A673 (cell line): ENCODE data around the gene THEM5. TPM values are rescaled to one million over a fixed set of nuclear protein-coding genes. Genes with fewer than 3 reads are reported as not detected.
"Not testable (repeated sequence)": the region's sequence is repeated elsewhere in the genome, so short reads cannot be mapped to it uniquely, and the experiment has no call there.

Experiments
- BruUV-seq: library from RNA; stranded (reverse); fragments of 400-500 nt; replicated peaks from 2 replicates; lab custom pipeline; 2021; lab: Mats Ljungman, UMichigan
- CTCF ChIA-PET: fragments of 300-600 bp; sonication (Branson Sonifier 250); formaldehyde crosslinking; loops from one replicate; lab custom pipeline; 2022; ENCODE audit warnings: antibody characterized with exemption; lab: Charles Lee
- POLR2A ChIA-PET: fragments of 300-600 bp; sonication (Branson Sonifier 250); formaldehyde crosslinking; loops from one replicate; lab custom pipeline; 2022; ENCODE audit warnings: antibody characterized with exemption; ENCODE audit not compliant: low non-redundant PET; lab: Charles Lee
- DNase-seq: peaks from one replicate; pipeline ENCODE4 v3.0.0-alpha.2; 2015; ENCODE audit warnings: low spot score
- H3K27ac ChIP-seq: fragments of 200-600 bp; sonication (generic); 2 replicates; pipeline ENCODE4 v1.5.1; 2016; ENCODE audit warnings: mixed run types, low read depth, mild to moderate bottlenecking, mixed read lengths, antibody characterized with exemption, low read length; ENCODE audit not compliant: poor library complexity, severe bottlenecking
- H3K27me3 ChIP-seq: fragments of 200-600 bp; sonication (generic); replicated peaks from 2 replicates; pipeline ENCODE4 v1.6.1; 2017; ENCODE audit warnings: mixed run types, low read depth, mild to moderate bottlenecking, mixed read lengths, antibody characterized with exemption, low read length; ENCODE audit not compliant: insufficient read depth, poor library complexity
- H3K36me3 ChIP-seq: fragments of 200-600 bp; sonication (generic); 2 replicates; pipeline ENCODE4 v1.6.1; 2016; ENCODE audit warnings: mixed run types, mild to moderate bottlenecking, mixed read lengths, antibody characterized with exemption, low read length; ENCODE audit not compliant: insufficient read depth, poor library complexity, severe bottlenecking
- H3K4me1 ChIP-seq: fragments of 200-600 bp; sonication (generic); 2 replicates; pipeline ENCODE4 v1.6.1; 2017; ENCODE audit warnings: mixed run types, mild to moderate bottlenecking, mixed read lengths, antibody characterized with exemption, low read length; ENCODE audit not compliant: insufficient read depth, poor library complexity, severe bottlenecking
- H3K4me3 ChIP-seq: fragments of 200-600 bp; sonication (generic); 2 replicates; pipeline ENCODE4 v1.5.1; 2016; ENCODE audit warnings: low read depth, mixed run types, mild to moderate bottlenecking, mixed read lengths, low read length; ENCODE audit not compliant: poor library complexity, severe bottlenecking
- H3K9me3 ChIP-seq: fragments of 200-600 bp; sonication (generic); 2 replicates; pipeline ENCODE4 v1.6.1; 2016; ENCODE audit warnings: mixed run types, low read depth, mild to moderate bottlenecking, mixed read lengths, antibody characterized with exemption, low read length; ENCODE audit not compliant: poor library complexity, severe bottlenecking
- EZH2 ChIP-seq: fragments of 200-600 bp; sonication (generic); IDR thresholded peaks from 2 replicates; pipeline ENCODE4 v1.6.1; 2017; ENCODE audit warnings: borderline replicate concordance, low read depth, mild to moderate bottlenecking, mixed read lengths, antibody characterized with exemption, low read length; ENCODE audit not compliant: poor library complexity, severe bottlenecking
- intact Hi-C: fragments of 100-400 bp; cut with micrococcal nuclease; formaldehyde crosslinking; loops from one replicate; pipeline ENCODE4 v1.10.0; 2022; ENCODE audit not compliant: unreplicated experiment
- total RNA-seq: library from RNA; stranded (reverse); gene quantifications from 2 replicates; pipeline ENCODE4 v1.2.3, GENCODE V29; 2021
- TF ChIP-seq, protein P1 (sequence below): fragments of 300-800, 200-600 bp; sonication (generic); conservative IDR thresholded peaks from 2 replicates; pipeline ENCODE4 v1.5.1; 2017; ENCODE audit warnings: low read depth, mild to moderate bottlenecking, antibody characterized with exemption, low read length, moderate library complexity, mixed read lengths

The THEM5 gene
- total RNA-seq, 1 experiment from 2014 or later = not detected

- ChIA-PET POLR2A (interaction anchor here (0.5 kb wide), 1 partner anchor 107 kb away, joined by 3 read pairs; no protein-coding TSS in a partner anchor), CTCF (no interaction called here)
- Histone ChIP-seq H3K9me3 (no peaks in the 10 kb centered on the region), H3K27me3 (no peaks in the 10 kb centered on the region), H3K4me1 (no peaks in the 10 kb centered on the region), H3K27ac (no peak overlapping the region), H3K4me3 (no peak overlapping the region), H3K36me3 (no peaks in the 10 kb centered on the region)
- DNase-seq = no peak
- intact Hi-C loops = no loop called here
- BruUV-seq = no TSS peak
- TF ChIP-seq EZH2 = no peak
- TF ChIP-seq, protein P1, sequence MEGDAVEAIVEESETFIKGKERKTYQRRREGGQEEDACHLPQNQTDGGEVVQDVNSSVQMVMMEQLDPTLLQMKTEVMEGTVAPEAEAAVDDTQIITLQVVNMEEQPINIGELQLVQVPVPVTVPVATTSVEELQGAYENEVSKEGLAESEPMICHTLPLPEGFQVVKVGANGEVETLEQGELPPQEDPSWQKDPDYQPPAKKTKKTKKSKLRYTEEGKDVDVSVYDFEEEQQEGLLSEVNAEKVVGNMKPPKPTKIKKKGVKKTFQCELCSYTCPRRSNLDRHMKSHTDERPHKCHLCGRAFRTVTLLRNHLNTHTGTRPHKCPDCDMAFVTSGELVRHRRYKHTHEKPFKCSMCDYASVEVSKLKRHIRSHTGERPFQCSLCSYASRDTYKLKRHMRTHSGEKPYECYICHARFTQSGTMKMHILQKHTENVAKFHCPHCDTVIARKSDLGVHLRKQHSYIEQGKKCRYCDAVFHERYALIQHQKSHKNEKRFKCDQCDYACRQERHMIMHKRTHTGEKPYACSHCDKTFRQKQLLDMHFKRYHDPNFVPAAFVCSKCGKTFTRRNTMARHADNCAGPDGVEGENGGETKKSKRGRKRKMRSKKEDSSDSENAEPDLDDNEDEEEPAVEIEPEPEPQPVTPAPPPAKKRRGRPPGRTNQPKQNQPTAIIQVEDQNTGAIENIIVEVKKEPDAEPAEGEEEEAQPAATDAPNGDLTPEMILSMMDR = no peak
These were observed 4.7 kb upstream of the THEM5 start for GRCh38 chr1:151858030-151858746.

- no TSS peak for BruUV-seq
- no peak for DNase-seq
- Histone ChIP-seq H3K4me3 (no peak overlapping the region), H3K4me1 (no peaks in the 10 kb centered on the region), H3K27me3 (peaks cover 20% of the 10 kb centered on the region), H3K36me3 (no peaks in the 10 kb centered on the region), H3K27ac (no peak overlapping the region), H3K9me3 (no peaks in the 10 kb centered on the region)
- intact Hi-C loops = no loop called here
- POLR2A ChIA-PET = no interaction called here
- TF ChIP-seq EZH2 = no peak
- TF ChIP-seq, protein P1 = no peak
- CTCF ChIA-PET = no interaction called here
These were observed 2.4 kb upstream of the THEM5 start for GRCh38 chr1:151855933-151856332.

DNA sequence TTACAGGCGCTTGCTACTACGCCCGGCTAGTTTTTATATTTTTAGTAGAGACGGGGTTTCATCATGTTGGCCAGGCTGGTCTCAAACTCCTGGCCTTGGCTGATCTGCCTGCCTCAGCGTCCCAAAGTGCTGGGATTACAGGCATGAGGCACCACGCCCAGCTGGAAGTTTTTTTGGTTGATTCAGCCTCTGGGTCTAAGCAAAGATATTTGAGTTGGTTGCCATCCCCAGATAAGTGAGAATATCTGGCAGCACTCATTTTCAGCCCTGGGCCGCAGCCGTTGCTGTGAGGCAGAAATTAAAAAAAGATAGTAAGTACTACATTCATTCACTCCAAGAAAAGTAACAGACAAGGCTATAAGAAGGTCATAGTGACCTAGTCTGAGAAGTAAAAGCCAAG is 2.0 kb upstream of the THEM5 start:
- H3K4me3 ChIP-seq, BruUV-seq, H3K9me3 ChIP-seq, H3K27ac ChIP-seq, H3K36me3 ChIP-seq, intact Hi-C loops, CTCF ChIA-PET, H3K4me1 ChIP-seq, POLR2A ChIA-PET, DNase-seq: not testable (repeated sequence)
- peaks cover 25% of the 10 kb centered on the region for H3K27me3 ChIP-seq

GRCh38 chr1:151854658-151855057 is 1.1 kb upstream of the THEM5 start:
- ChIA-PET CTCF (interaction anchor here (0.7 kb wide), 1 partner anchor 95 kb away, joined by 6 read pairs; no protein-coding TSS in a partner anchor), POLR2A (no interaction called here)
- Histone ChIP-seq H3K27ac (no peak overlapping the region), H3K4me1 (no peaks in the 10 kb centered on the region), H3K36me3 (no peaks in the 10 kb centered on the region), H3K4me3 (no peak overlapping the region), H3K27me3 (peaks cover 33% of the 10 kb centered on the region), H3K9me3 (no peaks in the 10 kb centered on the region)
- DNase-seq = no peak
- intact Hi-C loops = no loop called here
- TF ChIP-seq, protein P1 = no peak
- no peak for TF ChIP-seq EZH2
- BruUV-seq = no TSS peak
